ENCODE measurements around the gene TK2.
"Not testable (repeated sequence)": the region's sequence is repeated elsewhere in the genome, so short reads cannot be mapped to it uniquely, and the experiment has no call there.

TK2 gene

GRCh38 chr16:66569827-66570405, 20.0 kb upstream of the TK2 start:
- TF ChIP-seq ISL1 (CRISPR knock-in tag; IDR thresholded peaks at IDR 0.05) (peak; percentile 69), CSDC2 (CRISPR knock-in tag; IDR thresholded peaks at IDR 0.05) (no peak)
- ATAC-seq, result peak; percentile 34

GRCh38 chr16:66569131-66569530, 19.2 kb upstream of the TK2 start:
- no peak for ATAC-seq

DNA sequence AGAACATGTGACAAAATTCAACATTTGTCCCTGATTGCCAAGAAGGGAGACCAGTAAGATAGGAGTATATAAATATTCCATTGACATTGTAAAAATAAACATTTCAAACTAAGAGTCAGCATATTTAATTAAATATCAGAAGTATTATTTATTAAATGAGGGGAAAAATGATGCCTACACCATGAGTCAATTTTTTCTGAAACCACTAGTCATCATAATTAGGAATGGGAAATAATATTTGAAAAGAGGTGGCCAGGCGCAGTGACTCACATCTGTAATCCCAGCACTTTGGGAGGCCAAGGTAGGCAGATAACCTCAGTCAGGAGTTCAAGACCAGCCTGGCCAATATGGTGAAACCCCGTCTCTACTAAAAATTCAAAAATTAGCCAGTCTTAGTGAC, 18.4 kb upstream of the TK2 start:
- no peak for ATAC-seq
- TF ChIP-seq ZFP30 (CRISPR knock-in tag; IDR thresholded peaks at IDR 0.05), result no peak
- TF ChIP-seq ZC3H10 (CRISPR knock-in tag; IDR thresholded peaks at IDR 0.05), result no peak
- TF ChIP-seq, protein P1, sequence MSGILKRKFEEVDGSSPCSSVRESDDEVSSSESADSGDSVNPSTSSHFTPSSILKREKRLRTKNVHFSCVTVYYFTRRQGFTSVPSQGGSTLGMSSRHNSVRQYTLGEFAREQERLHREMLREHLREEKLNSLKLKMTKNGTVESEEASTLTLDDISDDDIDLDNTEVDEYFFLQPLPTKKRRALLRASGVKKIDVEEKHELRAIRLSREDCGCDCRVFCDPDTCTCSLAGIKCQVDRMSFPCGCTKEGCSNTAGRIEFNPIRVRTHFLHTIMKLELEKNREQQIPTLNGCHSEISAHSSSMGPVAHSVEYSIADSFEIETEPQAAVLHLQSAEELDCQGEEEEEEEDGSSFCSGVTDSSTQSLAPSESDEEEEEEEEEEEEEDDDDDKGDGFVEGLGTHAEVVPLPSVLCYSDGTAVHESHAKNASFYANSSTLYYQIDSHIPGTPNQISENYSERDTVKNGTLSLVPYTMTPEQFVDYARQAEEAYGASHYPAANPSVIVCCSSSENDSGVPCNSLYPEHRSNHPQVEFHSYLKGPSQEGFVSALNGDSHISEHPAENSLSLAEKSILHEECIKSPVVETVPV (CRISPR knock-in tag; IDR thresholded peaks at IDR 0.05), result no peak
- TF ChIP-seq, protein P2, sequence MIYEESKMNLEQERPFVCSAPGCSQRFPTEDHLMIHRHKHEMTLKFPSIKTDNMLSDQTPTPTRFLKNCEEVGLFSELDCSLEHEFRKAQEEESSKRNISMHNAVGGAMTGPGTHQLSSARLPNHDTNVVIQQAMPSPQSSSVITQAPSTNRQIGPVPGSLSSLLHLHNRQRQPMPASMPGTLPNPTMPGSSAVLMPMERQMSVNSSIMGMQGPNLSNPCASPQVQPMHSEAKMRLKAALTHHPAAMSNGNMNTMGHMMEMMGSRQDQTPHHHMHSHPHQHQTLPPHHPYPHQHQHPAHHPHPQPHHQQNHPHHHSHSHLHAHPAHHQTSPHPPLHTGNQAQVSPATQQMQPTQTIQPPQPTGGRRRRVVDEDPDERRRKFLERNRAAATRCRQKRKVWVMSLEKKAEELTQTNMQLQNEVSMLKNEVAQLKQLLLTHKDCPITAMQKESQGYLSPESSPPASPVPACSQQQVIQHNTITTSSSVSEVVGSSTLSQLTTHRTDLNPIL (CRISPR knock-in tag; IDR thresholded peaks at IDR 0.05; ENCODE audit: low read depth), result no peak
- TF ChIP-seq GLIS3 (CRISPR knock-in tag; IDR thresholded peaks at IDR 0.05), result no peak
- no peak for TF ChIP-seq ZNF70 (CRISPR knock-in tag; IDR thresholded peaks at IDR 0.05)
- no peak for TF ChIP-seq RARB (CRISPR knock-in tag; IDR thresholded peaks at IDR 0.05)
- TF ChIP-seq PATZ1 (CRISPR knock-in tag; IDR thresholded peaks at IDR 0.05; ENCODE audit: borderline replicate concordance), result no peak
- TF ChIP-seq ARNTL (CRISPR knock-in tag; IDR thresholded peaks at IDR 0.05; ENCODE audit: borderline replicate concordance, low read depth), result no peak
- TF ChIP-seq ZNF8 (CRISPR knock-in tag; IDR thresholded peaks at IDR 0.05), result no peak
- TF ChIP-seq POU6F1 (CRISPR knock-in tag; IDR thresholded peaks at IDR 0.05; ENCODE audit: borderline replicate concordance, low read depth), result no peak
- no peak for TF ChIP-seq BACH2 (CRISPR knock-in tag; IDR thresholded peaks at IDR 0.05; ENCODE audit: borderline replicate concordance)

More at GRCh38 chr16:66569131-66569530, 19.2 kb upstream of the TK2 start:
- TF ChIP-seq CSDC2 (CRISPR knock-in tag; IDR thresholded peaks at IDR 0.05), result no peak
- no peak for TF ChIP-seq ZFP30 (CRISPR knock-in tag; IDR thresholded peaks at IDR 0.05)
- TF ChIP-seq BACH2 (CRISPR knock-in tag; IDR thresholded peaks at IDR 0.05; ENCODE audit: borderline replicate concordance), result no peak
- TF ChIP-seq ZFP3 (CRISPR knock-in tag; IDR thresholded peaks at IDR 0.05), result no peak
- no peak for TF ChIP-seq TOX (CRISPR knock-in tag; IDR thresholded peaks at IDR 0.05; ENCODE audit: borderline replicate concordance)
- TF ChIP-seq, protein P2 (CRISPR knock-in tag; IDR thresholded peaks at IDR 0.05; ENCODE audit: low read depth), result no peak
- TF ChIP-seq POU6F1 (CRISPR knock-in tag; IDR thresholded peaks at IDR 0.05; ENCODE audit: borderline replicate concordance, low read depth), result no peak
- TF ChIP-seq ISL1 (CRISPR knock-in tag; IDR thresholded peaks at IDR 0.05), result no peak
- TF ChIP-seq ZNF565 (CRISPR knock-in tag; conservative IDR thresholded peaks at IDR 0.05; ENCODE audit: low read depth), result no peak

GRCh38 chr16:66567270-66567669, 17.3 kb upstream of the TK2 start:
- not testable (repeated sequence) for ATAC-seq

Measured in SK-N-SH treated with all-trans-retinoic acid at 6 μM for 48 hours (cell line).